ENCODE results near the gene MT1E. TPM values are rescaled to one million over a fixed set of nuclear protein-coding genes. Genes with fewer than 3 reads are reported as not detected.
A peak's percentile ranks its signal among the peaks of the same experiment; 100 is the strongest.

MT1E gene
- total RNA-seq, 2 donors from 2014 or later: 5.5 TPM; not detected in 1

DNA sequence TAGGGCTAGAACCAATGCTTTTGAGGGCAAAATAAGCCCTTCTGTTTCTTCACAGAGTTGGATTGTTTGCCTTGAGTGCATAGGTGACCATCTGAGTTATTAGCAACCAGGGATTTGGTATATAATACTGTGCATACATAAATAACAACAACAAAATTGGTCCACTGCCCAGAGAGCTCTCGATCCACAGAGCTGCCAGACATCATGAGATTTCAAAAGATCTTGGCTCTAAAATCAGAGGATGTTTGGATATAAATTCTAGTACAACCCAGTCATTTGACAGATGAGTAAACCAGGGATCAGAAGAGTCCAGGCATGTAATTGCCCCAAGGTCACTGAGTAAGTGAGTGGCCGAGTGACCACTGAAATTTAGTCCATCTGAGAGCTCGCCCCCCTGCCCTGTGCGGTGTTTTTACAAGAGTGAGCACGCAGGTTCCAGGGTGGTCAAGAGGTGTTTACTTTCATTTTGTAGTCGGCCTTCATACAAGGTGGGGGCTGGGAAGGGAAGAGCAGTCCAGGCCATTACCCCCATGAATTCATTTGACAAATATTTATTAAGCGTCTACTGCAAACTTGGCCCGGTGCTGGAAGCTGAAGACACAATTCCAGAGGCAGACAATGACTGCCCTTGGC, 19.0 kb upstream of the MT1E start:
- Mint-ChIP-seq H3K27ac (no peak overlapping the region), H3K36me3 (ENCODE audit: low read depth) (no peaks in the 10 kb centered on the region), H3K4me1 (peaks cover 18% of the 10 kb centered on the region), H3K4me3 (no peak overlapping the region), H3K27me3 (ENCODE audit: insufficient read depth) (peaks cover 64% of the 10 kb centered on the region), H3K9me3 (no peaks in the 10 kb centered on the region)
- no peak overlapping the region for H3K4me3 ChIP-seq (ENCODE audit: low read length)
- 89 to 100% methylated on average over 4 to 8 of the region's 8 CpGs for WGBS, 2 experiments (ENCODE audit: insufficient coverage in 1 of 2, insufficient read length in 1 of 2)
- H3K9ac ChIP-seq (ENCODE audit: extremely low read depth, low read length, poor library complexity, severe bottlenecking): no peak overlapping the region
- no peak for DNase-seq
- no peaks in the 10 kb centered on the region for H3K36me3 ChIP-seq (ENCODE audit: control insufficient read depth, insufficient read depth, low read length)
- TF ChIP-seq, protein P1, sequence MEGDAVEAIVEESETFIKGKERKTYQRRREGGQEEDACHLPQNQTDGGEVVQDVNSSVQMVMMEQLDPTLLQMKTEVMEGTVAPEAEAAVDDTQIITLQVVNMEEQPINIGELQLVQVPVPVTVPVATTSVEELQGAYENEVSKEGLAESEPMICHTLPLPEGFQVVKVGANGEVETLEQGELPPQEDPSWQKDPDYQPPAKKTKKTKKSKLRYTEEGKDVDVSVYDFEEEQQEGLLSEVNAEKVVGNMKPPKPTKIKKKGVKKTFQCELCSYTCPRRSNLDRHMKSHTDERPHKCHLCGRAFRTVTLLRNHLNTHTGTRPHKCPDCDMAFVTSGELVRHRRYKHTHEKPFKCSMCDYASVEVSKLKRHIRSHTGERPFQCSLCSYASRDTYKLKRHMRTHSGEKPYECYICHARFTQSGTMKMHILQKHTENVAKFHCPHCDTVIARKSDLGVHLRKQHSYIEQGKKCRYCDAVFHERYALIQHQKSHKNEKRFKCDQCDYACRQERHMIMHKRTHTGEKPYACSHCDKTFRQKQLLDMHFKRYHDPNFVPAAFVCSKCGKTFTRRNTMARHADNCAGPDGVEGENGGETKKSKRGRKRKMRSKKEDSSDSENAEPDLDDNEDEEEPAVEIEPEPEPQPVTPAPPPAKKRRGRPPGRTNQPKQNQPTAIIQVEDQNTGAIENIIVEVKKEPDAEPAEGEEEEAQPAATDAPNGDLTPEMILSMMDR (conservative IDR thresholded peaks at IDR 0.05): no peak
- H3K27me3 ChIP-seq (ENCODE audit: control insufficient read depth, insufficient read depth, low read length, poor library complexity, severe bottlenecking): peaks cover 50% of the 10 kb centered on the region
- H3K9me3 ChIP-seq (ENCODE audit: control insufficient read depth, low read length): no peaks in the 10 kb centered on the region
- H3K4me1 ChIP-seq (ENCODE audit: control insufficient read depth, insufficient read depth, low read length): no peaks in the 10 kb centered on the region
- no peak overlapping the region for H3K27ac ChIP-seq (ENCODE audit: low read depth, low read length)

DNA sequence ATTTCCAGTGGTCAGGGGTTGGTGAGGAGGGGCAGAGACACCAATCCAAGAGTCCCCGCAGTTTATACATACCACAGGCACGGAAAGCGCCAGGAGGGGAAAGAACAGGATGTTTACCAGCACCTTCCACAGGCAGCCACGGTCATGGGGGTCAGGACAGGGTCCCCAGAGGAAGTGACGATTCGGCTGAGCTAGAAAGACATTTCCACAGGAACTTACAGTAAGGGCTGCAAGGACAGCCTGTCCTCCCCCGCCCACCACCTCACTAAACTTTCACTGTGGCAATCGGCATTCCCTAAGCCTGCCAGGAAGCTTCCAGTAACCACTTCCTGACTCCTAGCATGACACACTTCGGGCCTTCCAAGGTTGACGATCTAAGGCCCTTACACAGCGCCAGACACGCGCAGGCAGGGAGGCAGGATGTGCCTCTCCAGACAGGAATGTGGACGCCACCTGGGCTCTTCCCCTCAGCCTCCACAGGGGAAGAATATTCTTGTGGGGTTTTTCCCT, 18.4 kb upstream of the MT1E start:
- Mint-ChIP-seq H3K9me3 (no peaks in the 10 kb centered on the region), H3K4me1 (peaks cover 18% of the 10 kb centered on the region), H3K36me3 (ENCODE audit: low read depth) (no peaks in the 10 kb centered on the region), H3K4me3 (no peak overlapping the region), H3K27ac (no peak overlapping the region), H3K27me3 (ENCODE audit: insufficient read depth) (peaks cover 62% of the 10 kb centered on the region)
- Histone ChIP-seq H3K27me3 (ENCODE audit: control insufficient read depth, insufficient read depth, low read length, poor library complexity, severe bottlenecking) (peaks cover 52% of the 10 kb centered on the region), H3K9ac (ENCODE audit: extremely low read depth, low read length, poor library complexity, severe bottlenecking) (no peak overlapping the region), H3K27ac (ENCODE audit: low read depth, low read length) (no peak overlapping the region), H3K4me1 (ENCODE audit: control insufficient read depth, insufficient read depth, low read length) (no peaks in the 10 kb centered on the region), H3K9me3 (ENCODE audit: control insufficient read depth, low read length) (no peaks in the 10 kb centered on the region), H3K4me3 (ENCODE audit: low read length) (no peak overlapping the region), H3K36me3 (ENCODE audit: control insufficient read depth, insufficient read depth, low read length) (no peaks in the 10 kb centered on the region)
- DNase-seq: peak; percentile 64
- 79 to 82% methylated on average over 11 to 14 of the region's 14 CpGs for WGBS, 2 experiments (ENCODE audit: insufficient coverage in 1 of 2, insufficient read length in 1 of 2)
- TF ChIP-seq, protein P1 (conservative IDR thresholded peaks at IDR 0.05): no peak

DNA sequence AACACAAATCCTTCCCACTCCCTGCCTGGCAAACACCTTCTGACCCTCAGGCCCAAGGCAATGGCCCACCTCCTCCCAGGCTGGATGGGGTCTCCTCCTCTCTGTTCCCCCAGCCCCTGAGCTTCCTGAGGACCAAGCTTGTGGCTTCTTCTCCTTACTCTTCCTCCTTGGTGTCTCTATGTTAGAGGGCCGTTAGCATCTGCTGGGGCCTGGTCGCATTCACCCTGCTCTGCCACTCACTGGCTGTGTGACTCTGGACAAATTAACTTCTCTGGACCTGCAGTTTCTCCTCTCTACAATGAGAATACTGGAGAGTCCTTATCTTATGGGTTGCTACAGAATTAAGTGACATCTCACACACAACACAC, 17.9 kb upstream of the MT1E start:
- Histone ChIP-seq H3K27me3 (ENCODE audit: control insufficient read depth, insufficient read depth, low read length, poor library complexity, severe bottlenecking) (peaks cover 52% of the 10 kb centered on the region), H3K27ac (ENCODE audit: low read depth, low read length) (no peak overlapping the region), H3K9me3 (ENCODE audit: control insufficient read depth, low read length) (no peaks in the 10 kb centered on the region), H3K9ac (ENCODE audit: extremely low read depth, low read length, poor library complexity, severe bottlenecking) (no peak overlapping the region), H3K36me3 (ENCODE audit: control insufficient read depth, insufficient read depth, low read length) (no peaks in the 10 kb centered on the region), H3K4me3 (ENCODE audit: low read length) (no peak overlapping the region), H3K4me1 (ENCODE audit: control insufficient read depth, insufficient read depth, low read length) (no peaks in the 10 kb centered on the region)
- peaks cover 18% of the 10 kb centered on the region for H3K4me1 Mint-ChIP-seq
- no peaks in the 10 kb centered on the region for H3K36me3 Mint-ChIP-seq (ENCODE audit: low read depth)
- H3K27ac Mint-ChIP-seq: no peak overlapping the region
- 80% methylated on average over 2 of the region's 2 CpGs; no CpG with 5 or more reads in 1 of the 2 experiments for WGBS, 2 experiments (ENCODE audit: insufficient coverage in 1 of 2, insufficient read length in 1 of 2)
- peaks cover 65% of the 10 kb centered on the region for H3K27me3 Mint-ChIP-seq (ENCODE audit: insufficient read depth)
- no peaks in the 10 kb centered on the region for H3K9me3 Mint-ChIP-seq
- no peak for DNase-seq
- TF ChIP-seq, protein P1 (conservative IDR thresholded peaks at IDR 0.05): no peak
- peak overlapping the region; percentile 61 for H3K4me3 Mint-ChIP-seq
